Activated CD4-positive, alpha-beta T cell treated with anti-CD3 and anti-CD28 coated beads, Interleukin-2, amount 50 U/mL, for 4 hours (primary cell): ENCODE data around the gene FAM83E.

Experiments
- DNase-seq, 2 experiments: peaks; one replicate each; pipeline ENCODE4 v3.0.0-alpha.2; 2020

The FAM83E gene

GRCh38 chr19:48571378-48572162 lies 43.3 kb downstream of the FAM83E start:
- DNase-seq: no peak

GRCh38 chr19:48569814-48570213 lies 45.1 kb downstream of the FAM83E start:
- no peak for DNase-seq

GRCh38 chr19:48568345-48568886 lies 46.5 kb downstream of the FAM83E start:
- DNase-seq: no peak

GRCh38 chr19:48565090-48565489 lies 49.8 kb downstream of the FAM83E start:
- DNase-seq: no peak
